Muscle layer of colon (tissue), 2 donors: ENCODE data around the gene KCNAB1.

ENCODE experiments used
- H3K27ac ChIP-seq: one replicate; pipeline ENCODE4 v1.7.0; 2013; ENCODE audit warnings: low read depth, mild to moderate bottlenecking, low read length, moderate library complexity
- H3K27me3 ChIP-seq, 2 donors: one replicate each; pipeline ENCODE4 v1.7.0; 2013; ENCODE audit warnings: low read length in 2 of 2, mild to moderate bottlenecking in 2 of 2; ENCODE audit not compliant: insufficient read depth in 2 of 2, control insufficient read depth in 1 of 2
- H3K36me3 ChIP-seq: one replicate; pipeline ENCODE4 v1.7.0; 2013; ENCODE audit warnings: mild to moderate bottlenecking, low read length; ENCODE audit not compliant: insufficient read depth
- H3K4me1 ChIP-seq: one replicate; pipeline ENCODE4 v1.7.0; 2013; ENCODE audit warnings: mild to moderate bottlenecking, low read length; ENCODE audit not compliant: insufficient read depth
- H3K4me3 ChIP-seq, 2 donors: one replicate each; pipeline ENCODE4 v1.7.0; 2013; ENCODE audit warnings: low read length in 2 of 2, low read depth in 1 of 2, mild to moderate bottlenecking in 1 of 2, moderate library complexity in 1 of 2
- H3K9ac ChIP-seq: one replicate; pipeline ENCODE4 v1.7.0; 2013; ENCODE audit warnings: low read length
- H3K9me3 ChIP-seq: one replicate; pipeline ENCODE4 v1.7.0; 2013; ENCODE audit warnings: mild to moderate bottlenecking, low read length
- donor health status: abdominal sarcoma.
- donor health status: Adenocarcinoma of cecum.

The KCNAB1 gene

DNA sequence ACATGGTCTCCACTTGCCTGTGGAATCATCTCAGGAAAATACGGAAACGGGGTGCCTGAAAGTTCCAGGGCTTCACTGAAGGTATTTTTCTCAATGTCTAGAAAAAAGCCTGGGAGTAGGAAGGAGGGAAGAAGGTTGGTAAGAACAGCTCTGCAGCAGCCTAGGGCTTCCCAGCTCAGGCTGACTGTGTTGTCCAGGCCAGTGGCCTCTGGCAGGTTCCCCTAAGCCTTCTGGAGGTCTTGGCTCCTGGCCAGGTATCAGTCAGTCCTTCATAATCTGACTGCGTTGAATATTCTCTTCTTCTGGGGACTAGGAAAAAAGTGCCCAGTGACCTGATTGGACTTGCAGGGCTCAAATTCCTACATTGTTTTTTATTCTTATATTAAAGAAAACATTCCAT lies 395.9 kb downstream of the KCNAB1 start:
- Histone ChIP-seq H3K27ac (no peak overlapping the region), H3K27me3 (no peaks in the 10 kb centered on the region), H3K9ac (no peak overlapping the region), H3K4me3 (no peak overlapping the region), H3K9me3 (no peaks in the 10 kb centered on the region), H3K36me3 (no peaks in the 10 kb centered on the region), H3K4me1 (peaks cover 14% of the 10 kb centered on the region)

- Histone ChIP-seq H3K36me3 (no peaks in the 10 kb centered on the region), H3K4me1 (peaks cover 14% of the 10 kb centered on the region), H3K9me3 (no peaks in the 10 kb centered on the region), H3K9ac (no peak overlapping the region), H3K27ac (no peak overlapping the region), H3K4me3 (no peak overlapping the region), H3K27me3 (no peaks in the 10 kb centered on the region)
Measured at GRCh38 chr3:156516961-156517360, 396.6 kb downstream of the KCNAB1 start.

DNA sequence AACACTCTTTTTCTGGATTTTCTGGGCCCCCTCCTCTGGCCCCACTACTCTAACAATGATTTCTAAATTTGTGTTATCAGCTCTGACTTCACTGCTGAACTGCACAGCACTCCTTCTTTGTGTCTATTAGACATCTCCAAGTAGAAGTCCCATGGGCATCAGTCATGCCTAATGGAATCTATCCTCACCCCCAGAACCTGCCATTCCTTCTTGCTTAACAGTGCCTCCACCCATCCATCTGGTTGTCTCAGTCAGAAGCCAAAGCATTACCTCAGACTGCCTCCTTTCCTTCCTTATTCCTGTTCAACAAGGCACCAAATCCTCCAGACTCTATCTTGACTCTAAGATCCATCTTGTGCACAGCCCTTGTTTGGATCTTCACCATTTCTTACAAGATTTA lies 398.3 kb downstream of the KCNAB1 start:
- Histone ChIP-seq H3K27me3 (no peaks in the 10 kb centered on the region), H3K27ac (no peak overlapping the region), H3K4me3 (no peak overlapping the region), H3K9ac (no peak overlapping the region), H3K36me3 (no peaks in the 10 kb centered on the region), H3K9me3 (no peaks in the 10 kb centered on the region), H3K4me1 (peaks cover 14% of the 10 kb centered on the region)

DNA sequence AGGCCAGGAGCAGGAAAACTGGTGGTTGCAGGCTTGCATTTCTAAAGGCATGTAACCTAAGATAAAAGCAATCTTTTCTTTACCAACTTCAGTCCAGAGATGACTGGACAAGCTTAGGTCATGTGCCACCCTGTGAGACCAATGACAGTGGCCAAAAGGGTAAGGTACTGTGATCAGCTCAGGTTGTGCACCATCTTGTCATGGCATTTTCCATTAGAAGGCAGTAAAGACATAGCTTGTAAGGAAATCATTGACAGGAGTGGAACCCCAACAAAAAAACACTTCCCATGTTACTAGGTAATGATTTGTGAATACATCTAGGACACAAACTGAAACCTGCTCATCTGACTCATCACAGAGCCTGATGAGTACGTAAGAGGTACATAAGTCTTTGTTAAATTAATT lies 399.4 kb downstream of the KCNAB1 start:
- no peak overlapping the region for H3K27ac ChIP-seq
- H3K4me1 ChIP-seq: peaks cover 14% of the 10 kb centered on the region
- no peak overlapping the region for H3K4me3 ChIP-seq
- H3K36me3 ChIP-seq: no peaks in the 10 kb centered on the region
- no peak overlapping the region for H3K9ac ChIP-seq
- H3K27me3 ChIP-seq: no peaks in the 10 kb centered on the region
- H3K9me3 ChIP-seq: no peaks in the 10 kb centered on the region

DNA sequence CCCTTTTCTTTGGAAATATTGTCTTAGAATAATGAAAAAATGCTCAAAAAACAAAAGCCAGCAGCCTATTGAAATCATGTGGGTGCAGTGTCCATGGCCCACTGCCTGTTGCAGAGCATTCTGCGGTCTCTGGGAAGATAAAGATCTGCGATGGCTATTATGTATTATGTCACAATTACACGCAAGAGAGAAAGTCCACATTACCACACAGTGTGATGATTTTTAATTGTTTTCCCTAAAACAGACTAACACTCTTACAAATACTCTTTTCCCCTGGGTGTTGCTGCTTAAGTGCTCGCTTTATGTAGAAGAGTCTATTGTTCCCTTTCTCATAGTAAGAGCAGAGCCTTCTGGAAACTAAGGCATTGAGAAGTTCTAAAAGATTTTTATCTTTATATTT lies 402.3 kb downstream of the KCNAB1 start:
- H3K36me3 ChIP-seq: no peaks in the 10 kb centered on the region
- peaks cover 6% of the 10 kb centered on the region for H3K4me1 ChIP-seq
- no peak overlapping the region for H3K4me3 ChIP-seq
- no peaks in the 10 kb centered on the region for H3K27me3 ChIP-seq
- no peak overlapping the region for H3K9ac ChIP-seq
- no peak overlapping the region for H3K27ac ChIP-seq
- no peaks in the 10 kb centered on the region for H3K9me3 ChIP-seq

DNA sequence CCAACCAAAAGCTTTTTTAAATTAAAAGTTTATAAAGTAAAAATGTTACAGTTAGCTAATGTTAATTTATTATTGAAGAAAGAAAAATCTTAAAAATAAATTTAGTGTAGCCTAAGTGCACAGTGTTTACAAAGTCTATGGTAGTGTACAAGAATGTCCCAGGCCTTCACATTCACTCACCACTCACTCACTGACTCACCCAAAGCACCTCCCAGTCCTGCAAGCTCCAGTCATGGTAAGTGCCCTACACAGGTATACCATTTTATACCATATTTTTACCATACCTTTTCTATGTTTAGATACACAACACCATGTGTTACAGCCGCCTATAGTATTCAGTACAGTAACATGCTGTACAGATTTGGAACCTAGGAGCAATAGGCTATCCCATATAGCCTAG lies 405.4 kb downstream of the KCNAB1 start:
- H3K9ac ChIP-seq: no peak overlapping the region
- no peak overlapping the region for H3K27ac ChIP-seq
- no peaks in the 10 kb centered on the region for H3K9me3 ChIP-seq
- H3K36me3 ChIP-seq: no peaks in the 10 kb centered on the region
- no peak overlapping the region for H3K4me3 ChIP-seq
- H3K27me3 ChIP-seq: no peaks in the 10 kb centered on the region
- no peaks in the 10 kb centered on the region for H3K4me1 ChIP-seq

- H3K36me3 ChIP-seq: no peaks in the 10 kb centered on the region
- H3K9me3 ChIP-seq: no peaks in the 10 kb centered on the region
- no peaks in the 10 kb centered on the region for H3K27me3 ChIP-seq
- no peak overlapping the region for H3K4me3 ChIP-seq
- no peak overlapping the region for H3K9ac ChIP-seq
- H3K27ac ChIP-seq: no peak overlapping the region
- H3K4me1 ChIP-seq: peaks cover 2% of the 10 kb centered on the region
Measured at GRCh38 chr3:156527060-156527459, 406.7 kb downstream of the KCNAB1 start.

GRCh38 chr3:156530980-156531379 lies 410.6 kb downstream of the KCNAB1 start:
- H3K27me3 ChIP-seq: no peaks in the 10 kb centered on the region
- no peaks in the 10 kb centered on the region for H3K9me3 ChIP-seq
- H3K36me3 ChIP-seq: no peaks in the 10 kb centered on the region
- no peak overlapping the region for H3K4me3 ChIP-seq
- no peak overlapping the region for H3K27ac ChIP-seq
- peaks cover 41% of the 10 kb centered on the region for H3K4me1 ChIP-seq
- no peak overlapping the region for H3K9ac ChIP-seq

GRCh38 chr3:156532730-156533129 lies 412.4 kb downstream of the KCNAB1 start:
- H3K27me3 ChIP-seq: no peaks in the 10 kb centered on the region
- H3K9ac ChIP-seq: no peak overlapping the region
- peak overlapping the region; percentile 67 for H3K27ac ChIP-seq
- no peak overlapping the region for H3K4me3 ChIP-seq
- H3K4me1 ChIP-seq: peaks cover 52% of the 10 kb centered on the region
- H3K36me3 ChIP-seq: no peaks in the 10 kb centered on the region
- H3K9me3 ChIP-seq: no peaks in the 10 kb centered on the region

GRCh38 chr3:156533205-156533604 lies 412.8 kb downstream of the KCNAB1 start:
- Histone ChIP-seq H3K36me3 (no peaks in the 10 kb centered on the region), H3K4me1 (peaks cover 56% of the 10 kb centered on the region), H3K27ac (peak overlapping the region; percentile 67), H3K9me3 (no peaks in the 10 kb centered on the region), H3K4me3 (no peak overlapping the region), H3K27me3 (no peaks in the 10 kb centered on the region), H3K9ac (no peak overlapping the region)

GRCh38 chr3:156535162-156535627 lies 414.8 kb downstream of the KCNAB1 start:
- no peaks in the 10 kb centered on the region for H3K36me3 ChIP-seq
- H3K27me3 ChIP-seq: no peaks in the 10 kb centered on the region
- peak overlapping the region; percentile 67 for H3K27ac ChIP-seq
- H3K4me1 ChIP-seq: peaks cover 70% of the 10 kb centered on the region
- H3K9me3 ChIP-seq: no peaks in the 10 kb centered on the region
- H3K9ac ChIP-seq: no peak overlapping the region
- H3K4me3 ChIP-seq: no peak overlapping the region

DNA sequence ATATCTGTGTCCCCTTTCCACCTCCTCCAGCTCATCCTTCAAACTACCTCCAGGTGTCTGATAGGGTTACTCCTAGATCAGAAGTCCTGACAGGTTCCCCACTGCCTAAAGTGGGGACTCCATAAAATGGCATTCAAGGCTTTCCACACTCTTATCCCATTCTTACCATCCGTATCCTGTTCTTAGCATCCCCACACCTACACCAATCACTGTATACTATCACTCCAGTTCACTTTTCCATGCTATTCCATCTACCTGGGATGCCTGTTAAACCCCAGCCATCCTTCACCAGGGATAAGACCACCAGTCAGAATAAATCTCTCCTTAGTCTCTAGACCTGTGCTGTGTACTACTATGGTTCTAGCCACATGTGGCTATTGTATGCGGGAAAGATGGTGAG lies 415.4 kb downstream of the KCNAB1 start:
- H3K9me3 ChIP-seq: no peaks in the 10 kb centered on the region
- H3K4me3 ChIP-seq: no peak overlapping the region
- H3K27me3 ChIP-seq: no peaks in the 10 kb centered on the region
- H3K36me3 ChIP-seq: no peaks in the 10 kb centered on the region
- H3K9ac ChIP-seq: no peak overlapping the region
- H3K27ac ChIP-seq: peak overlapping the region; percentile 67
- peaks cover 72% of the 10 kb centered on the region for H3K4me1 ChIP-seq
